Measurements from ENCODE around the gene LAMP1.

The LAMP1 gene

DNA sequence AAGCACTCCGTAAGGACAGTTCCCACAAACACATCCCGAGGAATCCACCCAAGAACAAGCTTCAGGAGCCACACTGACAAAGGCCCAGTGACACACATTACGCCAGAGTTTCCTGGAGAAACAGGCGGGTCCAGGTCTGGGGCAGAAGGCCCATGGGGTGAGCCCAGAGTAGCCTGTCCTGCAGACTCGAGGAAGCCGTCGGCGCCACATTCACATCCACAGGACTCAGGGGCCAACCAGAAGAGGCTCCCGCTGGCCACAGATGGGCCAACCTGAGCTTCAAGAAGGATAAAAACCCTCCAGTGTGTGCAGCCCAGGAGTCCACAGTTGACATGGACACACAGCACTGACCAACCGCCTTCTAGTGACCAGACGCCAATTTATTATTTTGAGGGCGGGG lies 35.6 kb downstream of the LAMP1 start:
- Histone ChIP-seq H3K9me2 (replicated peaks; ENCODE audit: control insufficient read depth, low read length) (no peaks in the 10 kb centered on the region), H3K36me3 (ENCODE audit: control insufficient read depth, low read length) (no peaks in the 10 kb centered on the region), H3K4me1 (ENCODE audit: control insufficient read depth, low read length) (no peaks in the 10 kb centered on the region), H3K27ac (ENCODE audit: low read depth, low read length) (no peak overlapping the region), H3K4me2 (ENCODE audit: low read length) (no peak overlapping the region), H4K20me1 (ENCODE audit: control insufficient read depth, insufficient read depth, low read depth, low read length) (no peaks in the 10 kb centered on the region), H3K4me3 (ENCODE audit: low read length) (no peak overlapping the region), H3K79me2 (ENCODE audit: control insufficient read depth, low read length) (no peaks in the 10 kb centered on the region), H3F3A (ENCODE audit: control insufficient read depth, insufficient read depth) (no peaks in the 10 kb centered on the region), H3K27me3 (ENCODE audit: control insufficient read depth, low read length) (no peaks in the 10 kb centered on the region), H3K9me3 (ENCODE audit: control insufficient read depth, insufficient read depth, low read length) (peaks cover 4% of the 10 kb centered on the region; the same call in 1 of the 2 replicates)
- no peak for TF ChIP-seq EZH2phosphoT487 (IDR thresholded peaks at IDR 0.05; ENCODE audit: borderline replicate concordance, low read length)
- TF ChIP-seq, protein P1, sequence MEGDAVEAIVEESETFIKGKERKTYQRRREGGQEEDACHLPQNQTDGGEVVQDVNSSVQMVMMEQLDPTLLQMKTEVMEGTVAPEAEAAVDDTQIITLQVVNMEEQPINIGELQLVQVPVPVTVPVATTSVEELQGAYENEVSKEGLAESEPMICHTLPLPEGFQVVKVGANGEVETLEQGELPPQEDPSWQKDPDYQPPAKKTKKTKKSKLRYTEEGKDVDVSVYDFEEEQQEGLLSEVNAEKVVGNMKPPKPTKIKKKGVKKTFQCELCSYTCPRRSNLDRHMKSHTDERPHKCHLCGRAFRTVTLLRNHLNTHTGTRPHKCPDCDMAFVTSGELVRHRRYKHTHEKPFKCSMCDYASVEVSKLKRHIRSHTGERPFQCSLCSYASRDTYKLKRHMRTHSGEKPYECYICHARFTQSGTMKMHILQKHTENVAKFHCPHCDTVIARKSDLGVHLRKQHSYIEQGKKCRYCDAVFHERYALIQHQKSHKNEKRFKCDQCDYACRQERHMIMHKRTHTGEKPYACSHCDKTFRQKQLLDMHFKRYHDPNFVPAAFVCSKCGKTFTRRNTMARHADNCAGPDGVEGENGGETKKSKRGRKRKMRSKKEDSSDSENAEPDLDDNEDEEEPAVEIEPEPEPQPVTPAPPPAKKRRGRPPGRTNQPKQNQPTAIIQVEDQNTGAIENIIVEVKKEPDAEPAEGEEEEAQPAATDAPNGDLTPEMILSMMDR (IDR thresholded peaks at IDR 0.05; ENCODE audit: low read depth, low read length, poor library complexity, severe bottlenecking): no peak

DNA sequence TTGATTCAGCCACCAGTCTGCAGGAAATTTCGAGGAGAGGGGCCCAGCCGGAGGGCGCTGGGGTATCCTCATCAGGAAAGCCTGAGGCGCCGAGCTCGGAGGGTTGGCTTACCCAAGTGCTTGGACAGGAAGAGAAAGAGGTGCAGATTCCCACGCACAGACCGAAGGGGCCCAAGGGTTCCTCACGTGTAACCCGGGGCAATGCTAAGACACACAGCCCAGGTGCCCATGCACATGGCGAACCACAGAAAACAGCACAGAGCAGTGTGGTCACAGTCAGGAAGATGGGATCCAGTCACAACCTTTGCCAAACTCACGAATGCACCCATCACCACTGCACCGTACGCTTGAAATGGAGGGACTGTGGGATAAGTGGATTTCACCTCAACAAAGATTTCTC lies 36.0 kb downstream of the LAMP1 start:
- Histone ChIP-seq H3F3A (ENCODE audit: control insufficient read depth, insufficient read depth) (no peaks in the 10 kb centered on the region), H3K27ac (ENCODE audit: low read depth, low read length) (no peak overlapping the region), H3K9me2 (replicated peaks; ENCODE audit: control insufficient read depth, low read length) (no peaks in the 10 kb centered on the region), H3K79me2 (ENCODE audit: control insufficient read depth, low read length) (no peaks in the 10 kb centered on the region), H3K4me1 (ENCODE audit: control insufficient read depth, low read length) (no peaks in the 10 kb centered on the region), H3K27me3 (ENCODE audit: control insufficient read depth, low read length) (no peaks in the 10 kb centered on the region), H3K9me3 (ENCODE audit: control insufficient read depth, insufficient read depth, low read length) (peaks cover 4% of the 10 kb centered on the region; the same call in 1 of the 2 replicates), H3K36me3 (ENCODE audit: control insufficient read depth, low read length) (no peaks in the 10 kb centered on the region), H3K4me3 (ENCODE audit: low read length) (no peak overlapping the region), H4K20me1 (ENCODE audit: control insufficient read depth, insufficient read depth, low read depth, low read length) (no peaks in the 10 kb centered on the region), H3K4me2 (ENCODE audit: low read length) (no peak overlapping the region)
- TF ChIP-seq EZH2phosphoT487 (IDR thresholded peaks at IDR 0.05; ENCODE audit: borderline replicate concordance, low read length): no peak
- TF ChIP-seq, protein P1 (IDR thresholded peaks at IDR 0.05; ENCODE audit: low read depth, low read length, poor library complexity, severe bottlenecking): no peak

DNA sequence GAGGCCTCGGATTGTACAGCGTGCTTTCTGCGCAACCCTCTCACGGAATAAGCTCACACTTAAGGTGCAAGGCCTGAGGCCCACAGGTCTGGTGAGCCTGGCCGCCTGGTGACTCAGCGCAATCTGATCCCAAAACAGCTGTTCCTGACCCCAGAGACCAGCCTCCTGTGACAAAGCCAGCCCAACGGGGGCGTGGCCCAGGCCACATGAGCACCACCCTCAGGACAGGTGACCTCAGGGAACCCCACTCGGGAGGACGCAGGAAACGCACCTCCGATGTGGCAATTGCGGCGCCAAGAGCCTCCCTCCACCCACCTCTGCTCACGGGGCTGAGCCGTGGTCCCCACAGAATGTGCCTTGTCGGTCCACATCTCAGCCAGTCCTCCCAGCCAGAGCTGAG lies 40.5 kb downstream of the LAMP1 start:
- no peak for TF ChIP-seq EZH2phosphoT487 (IDR thresholded peaks at IDR 0.05; ENCODE audit: borderline replicate concordance, low read length)
- TF ChIP-seq, protein P1 (IDR thresholded peaks at IDR 0.05; ENCODE audit: low read depth, low read length, poor library complexity, severe bottlenecking): no peak
- H3K4me3 ChIP-seq (ENCODE audit: low read length): no peak overlapping the region

More for the DNA sequence above, 40.5 kb downstream of the LAMP1 start:
- Histone ChIP-seq H3F3A (ENCODE audit: control insufficient read depth, insufficient read depth) (no peaks in the 10 kb centered on the region), H3K9me3 (ENCODE audit: control insufficient read depth, insufficient read depth, low read length) (no peaks in the 10 kb centered on the region), H3K4me2 (ENCODE audit: low read length) (no peak overlapping the region), H4K20me1 (ENCODE audit: control insufficient read depth, insufficient read depth, low read depth, low read length) (no peaks in the 10 kb centered on the region), H3K9me2 (replicated peaks; ENCODE audit: control insufficient read depth, low read length) (no peaks in the 10 kb centered on the region), H3K27ac (ENCODE audit: low read depth, low read length) (no peak overlapping the region), H3K36me3 (ENCODE audit: control insufficient read depth, low read length) (no peaks in the 10 kb centered on the region), H3K4me1 (ENCODE audit: control insufficient read depth, low read length) (no peaks in the 10 kb centered on the region), H3K27me3 (ENCODE audit: control insufficient read depth, low read length) (no peaks in the 10 kb centered on the region), H3K79me2 (ENCODE audit: control insufficient read depth, low read length) (no peaks in the 10 kb centered on the region)

All from DOHH2 (cell line).